Measurements from ENCODE around the gene WDR91. TPM values are rescaled to one million over a fixed set of nuclear protein-coding genes. Genes with fewer than 3 reads are reported as not detected.
A peak's percentile ranks its signal among the peaks of the same experiment; 100 is the strongest.

Gene WDR91
- total RNA-seq, 1 experiment from 2014 or later, result 8.4 TPM

DNA sequence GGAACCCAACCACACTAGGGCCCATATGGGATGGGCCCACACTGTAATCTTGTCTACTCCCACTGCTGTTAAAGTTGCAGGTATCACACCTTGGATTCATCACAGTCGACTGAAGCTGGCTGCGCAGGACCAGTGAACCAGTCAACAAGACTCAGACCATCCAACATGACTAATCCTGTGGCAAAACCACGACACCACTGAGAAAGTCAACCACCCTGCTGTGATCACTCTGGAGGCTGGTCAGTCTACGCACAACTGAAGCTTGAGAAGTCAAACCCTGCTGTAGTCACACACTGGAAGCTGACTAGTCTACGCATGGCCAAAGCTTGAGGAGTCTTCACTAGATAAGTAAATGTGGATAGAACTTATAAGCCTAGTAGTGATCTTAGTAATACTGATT is 31.2 kb downstream of the WDR91 start:
- no peak overlapping the region for H3K4me3 ChIP-seq
- peaks cover 30% of the 10 kb centered on the region for H3K9me3 ChIP-seq (ENCODE audit: insufficient read depth, low read depth)
- H3K79me2 ChIP-seq (ENCODE audit: low read depth), result no peaks in the 10 kb centered on the region
- BruUV-seq (replicated peaks), result no TSS peak
- no peaks in the 10 kb centered on the region for H4K20me1 ChIP-seq (ENCODE audit: insufficient read depth)
- no peak for DNase-seq
- no peak overlapping the region for H3K4me2 ChIP-seq
- intact Hi-C loops (cut with micrococcal nuclease; ENCODE audit: unreplicated experiment), result no loop called here
- no peaks in the 10 kb centered on the region for H3F3A ChIP-seq (ENCODE audit: insufficient read depth, low read depth)
- CTCF ChIA-PET, result no interaction called here
- no peak overlapping the region for H2AFZ ChIP-seq
- POLR2A ChIA-PET (ENCODE audit: unreplicated experiment), result no interaction called here
- H3K9me2 ChIP-seq (ENCODE audit: insufficient read depth), result no peaks in the 10 kb centered on the region
- H3K27ac ChIP-seq, result no peak overlapping the region
- TF ChIP-seq CTCF (conservative IDR thresholded peaks at IDR 0.05), result no peak
- TF ChIP-seq EZH2 (IDR thresholded peaks at IDR 0.05; ENCODE audit: low read depth), result no peak
- no peaks in the 10 kb centered on the region for H3K27me3 ChIP-seq (ENCODE audit: insufficient read depth, low read depth)
- H3K4me1 ChIP-seq (replicated peaks; ENCODE audit: insufficient read depth), result peaks cover 18% of the 10 kb centered on the region
- H3K36me3 ChIP-seq (ENCODE audit: low read depth), result no peaks in the 10 kb centered on the region

DNA sequence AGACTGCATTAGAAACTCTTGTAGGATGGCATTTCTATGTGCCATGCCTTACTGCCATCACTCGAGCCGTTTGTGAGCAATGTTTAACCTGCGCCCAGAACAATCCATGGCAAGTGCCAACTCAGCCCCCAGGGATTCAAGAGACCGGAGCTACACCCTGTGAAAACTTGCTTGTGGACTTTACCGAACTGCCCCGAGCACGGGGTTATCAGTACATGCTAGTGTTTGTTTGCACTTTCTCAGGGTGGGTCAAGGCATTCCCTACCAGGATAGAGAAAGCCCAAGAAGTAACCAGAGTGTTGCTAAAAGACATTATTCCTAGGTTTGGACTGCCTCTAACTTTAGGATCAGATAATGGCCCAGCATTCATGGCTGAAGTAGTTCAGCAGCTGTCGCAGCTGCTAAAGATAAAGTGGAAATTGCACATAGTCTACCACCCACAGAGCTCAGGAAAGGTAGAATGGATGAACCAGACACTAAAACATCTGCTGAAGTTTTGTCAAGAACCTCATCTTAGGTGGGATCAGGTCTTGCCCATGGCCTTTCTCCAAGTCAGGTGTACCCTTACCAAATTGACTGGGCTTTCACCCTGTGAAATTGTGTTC is 31.9 kb downstream of the WDR91 start:
- intact Hi-C loops (cut with micrococcal nuclease; ENCODE audit: unreplicated experiment), result loop anchor here (10.0 kb wide), 1 partner anchor 665 kb away; no protein-coding TSS in a partner anchor

DNA sequence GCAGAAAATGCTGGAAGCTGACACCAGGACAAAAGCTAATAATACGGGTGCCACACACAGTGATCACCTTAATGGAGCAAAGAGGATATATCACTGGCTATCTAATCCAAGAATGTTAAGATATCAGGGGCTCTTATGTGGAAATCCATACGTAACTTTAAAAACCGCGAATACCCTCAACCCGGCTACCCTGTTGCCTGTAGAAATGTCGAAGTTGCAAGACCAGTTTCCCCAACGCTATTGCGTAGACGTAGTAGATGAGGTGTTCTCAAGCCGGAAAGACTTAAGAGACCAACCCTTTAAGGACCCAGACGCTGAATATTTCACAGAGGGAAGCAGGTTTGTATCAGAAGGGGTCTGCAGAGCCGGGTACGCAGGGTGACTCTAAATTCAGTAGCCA is 33.0 kb downstream of the WDR91 start:
- CTCF ChIA-PET, result no interaction called here
- no peaks in the 10 kb centered on the region for H4K20me1 ChIP-seq (ENCODE audit: insufficient read depth)
- no peaks in the 10 kb centered on the region for H3K27me3 ChIP-seq (ENCODE audit: insufficient read depth, low read depth)
- H3K9me3 ChIP-seq (ENCODE audit: insufficient read depth, low read depth), result peaks cover 30% of the 10 kb centered on the region
- H3F3A ChIP-seq (ENCODE audit: insufficient read depth, low read depth), result no peaks in the 10 kb centered on the region
- TF ChIP-seq EZH2 (IDR thresholded peaks at IDR 0.05; ENCODE audit: low read depth), result no peak
- TF ChIP-seq CTCF (conservative IDR thresholded peaks at IDR 0.05), result no peak
- H3K4me3 ChIP-seq, result no peak overlapping the region
- H3K4me2 ChIP-seq, result peak overlapping the region; percentile 18
- H3K36me3 ChIP-seq (ENCODE audit: low read depth), result no peaks in the 10 kb centered on the region
- POLR2A ChIA-PET (ENCODE audit: unreplicated experiment), result no interaction called here
- DNase-seq, result peak in 1 of 2 experiments; percentile 64
- no peak overlapping the region for H2AFZ ChIP-seq
- BruUV-seq (replicated peaks), result no TSS peak
- intact Hi-C loops (cut with micrococcal nuclease; ENCODE audit: unreplicated experiment), result loop anchor here (10.0 kb wide), 1 partner anchor 664 kb away; no protein-coding TSS in a partner anchor
- H3K27ac ChIP-seq, result peak overlapping the region; percentile 38
- no peaks in the 10 kb centered on the region for H3K9me2 ChIP-seq (ENCODE audit: insufficient read depth)
- peaks cover 18% of the 10 kb centered on the region for H3K4me1 ChIP-seq (replicated peaks; ENCODE audit: insufficient read depth)
- H3K79me2 ChIP-seq (ENCODE audit: low read depth), result no peaks in the 10 kb centered on the region

More for the DNA sequence above, 31.9 kb downstream of the WDR91 start:
- no peaks in the 10 kb centered on the region for H3K27me3 ChIP-seq (ENCODE audit: insufficient read depth, low read depth)
- H3K4me1 ChIP-seq (replicated peaks; ENCODE audit: insufficient read depth), result peaks cover 18% of the 10 kb centered on the region
- H3K79me2 ChIP-seq (ENCODE audit: low read depth), result no peaks in the 10 kb centered on the region
- no peak overlapping the region for H2AFZ ChIP-seq
- H3K36me3 ChIP-seq (ENCODE audit: low read depth), result no peaks in the 10 kb centered on the region
- peaks cover 30% of the 10 kb centered on the region for H3K9me3 ChIP-seq (ENCODE audit: insufficient read depth, low read depth)
- no peak overlapping the region for H3K4me3 ChIP-seq
- no peaks in the 10 kb centered on the region for H3K9me2 ChIP-seq (ENCODE audit: insufficient read depth)
- ChIA-PET POLR2A (ENCODE audit: unreplicated experiment) (no interaction called here), CTCF (no interaction called here)
- no peaks in the 10 kb centered on the region for H4K20me1 ChIP-seq (ENCODE audit: insufficient read depth)
- no peaks in the 10 kb centered on the region for H3F3A ChIP-seq (ENCODE audit: insufficient read depth, low read depth)
- H3K4me2 ChIP-seq, result no peak overlapping the region
- BruUV-seq (replicated peaks), result no TSS peak
- H3K27ac ChIP-seq, result no peak overlapping the region
- DNase-seq, result no peak
- TF ChIP-seq EZH2 (IDR thresholded peaks at IDR 0.05; ENCODE audit: low read depth) (no peak), CTCF (conservative IDR thresholded peaks at IDR 0.05) (no peak)
